ENCODE results near the gene CDRT4. TPM values are rescaled to one million over a fixed set of nuclear protein-coding genes. Genes with fewer than 3 reads are reported as not detected.

The CDRT4 gene
- total and polyA plus RNA-seq, 2 donors (not counting 3 experiments of a cell fraction or from before 2014, with no cell fraction given) = 11.5 to 13.6 TPM

DNA sequence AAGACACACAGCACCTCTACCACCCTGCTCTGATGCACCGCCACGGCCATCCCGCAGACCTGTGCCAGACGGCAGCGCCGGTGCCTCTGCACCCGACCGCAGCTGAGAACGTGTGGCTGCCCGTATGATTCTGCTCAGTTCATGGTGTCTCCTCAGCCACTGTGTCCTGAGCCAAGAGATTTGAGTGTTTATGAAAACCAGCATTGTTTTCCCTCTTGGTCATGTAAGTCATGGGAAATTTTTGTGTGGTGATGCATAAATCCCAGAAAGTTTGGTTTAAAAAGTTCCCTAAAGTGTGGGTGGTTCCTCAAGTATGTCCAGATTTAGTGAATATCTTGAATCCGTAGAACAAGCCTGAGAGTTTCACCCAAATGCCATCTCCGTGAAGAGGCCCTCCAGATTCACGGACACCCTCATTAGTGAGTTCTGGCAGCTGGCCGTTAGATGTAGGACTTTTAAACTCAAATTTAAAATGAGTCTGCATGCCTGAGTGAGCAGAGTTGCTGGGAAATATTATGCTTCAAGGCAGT, 57.6 kb downstream of the CDRT4 start:
- no peak overlapping the region for H3K4me2 ChIP-seq (ENCODE audit: insufficient read depth, low read length)

DNA sequence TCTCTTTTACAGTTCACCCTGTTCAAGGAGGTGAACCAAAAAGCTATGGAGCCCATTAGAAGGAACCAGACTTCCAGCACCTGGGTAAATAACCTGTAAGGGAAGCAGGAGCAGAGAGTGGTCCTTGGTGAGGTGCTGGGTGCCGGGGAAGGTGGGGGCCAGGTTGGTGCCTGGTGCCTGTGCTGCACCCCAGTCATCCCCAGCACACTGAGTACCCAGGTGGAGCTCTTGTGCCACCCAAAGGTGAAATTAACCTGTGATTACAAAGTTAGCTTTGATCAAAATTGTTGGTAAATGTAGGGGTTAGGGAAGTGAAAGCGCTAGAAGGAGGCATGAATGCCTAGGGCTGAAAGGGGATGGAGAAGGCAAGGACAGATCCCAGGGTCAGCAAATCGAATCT, 58.6 kb downstream of the CDRT4 start:
- POLR2A ChIA-PET = no interaction called here
- TF ChIP-seq, protein P1, sequence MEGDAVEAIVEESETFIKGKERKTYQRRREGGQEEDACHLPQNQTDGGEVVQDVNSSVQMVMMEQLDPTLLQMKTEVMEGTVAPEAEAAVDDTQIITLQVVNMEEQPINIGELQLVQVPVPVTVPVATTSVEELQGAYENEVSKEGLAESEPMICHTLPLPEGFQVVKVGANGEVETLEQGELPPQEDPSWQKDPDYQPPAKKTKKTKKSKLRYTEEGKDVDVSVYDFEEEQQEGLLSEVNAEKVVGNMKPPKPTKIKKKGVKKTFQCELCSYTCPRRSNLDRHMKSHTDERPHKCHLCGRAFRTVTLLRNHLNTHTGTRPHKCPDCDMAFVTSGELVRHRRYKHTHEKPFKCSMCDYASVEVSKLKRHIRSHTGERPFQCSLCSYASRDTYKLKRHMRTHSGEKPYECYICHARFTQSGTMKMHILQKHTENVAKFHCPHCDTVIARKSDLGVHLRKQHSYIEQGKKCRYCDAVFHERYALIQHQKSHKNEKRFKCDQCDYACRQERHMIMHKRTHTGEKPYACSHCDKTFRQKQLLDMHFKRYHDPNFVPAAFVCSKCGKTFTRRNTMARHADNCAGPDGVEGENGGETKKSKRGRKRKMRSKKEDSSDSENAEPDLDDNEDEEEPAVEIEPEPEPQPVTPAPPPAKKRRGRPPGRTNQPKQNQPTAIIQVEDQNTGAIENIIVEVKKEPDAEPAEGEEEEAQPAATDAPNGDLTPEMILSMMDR (IDR thresholded peaks at IDR 0.05; ENCODE audit: extremely low read depth in 1 of 2, insufficient read depth in 1 of 2, low read depth in 1 of 2, low read length in 2 of 2) = no peak
- no peak for TF ChIP-seq GATA2 (IDR thresholded peaks at IDR 0.05; ENCODE audit: insufficient read depth, insufficient read length, low read depth, low read length)
- no peak for TF ChIP-seq JUN (IDR thresholded peaks at IDR 0.05; ENCODE audit: borderline replicate concordance, insufficient read depth, insufficient read length, low read depth)
- TF ChIP-seq EZH2 (IDR thresholded peaks at IDR 0.05; ENCODE audit: borderline replicate concordance, low read depth, low read length, severe bottlenecking) = no peak
- no peak for TF ChIP-seq POLR2A (IDR thresholded peaks at IDR 0.05; ENCODE audit: low read depth, low read length)
- TF ChIP-seq MYC (IDR thresholded peaks at IDR 0.05; ENCODE audit: low read depth, low read length) = no peak
- TF ChIP-seq, protein P2, sequence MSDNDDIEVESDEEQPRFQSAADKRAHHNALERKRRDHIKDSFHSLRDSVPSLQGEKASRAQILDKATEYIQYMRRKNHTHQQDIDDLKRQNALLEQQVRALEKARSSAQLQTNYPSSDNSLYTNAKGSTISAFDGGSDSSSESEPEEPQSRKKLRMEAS (IDR thresholded peaks at IDR 0.05; ENCODE audit: insufficient read depth, insufficient read length) = no peak
- TF ChIP-seq POLR2AphosphoS5 (IDR thresholded peaks at IDR 0.05; ENCODE audit: insufficient read depth, low read depth, low read length) = no peak
- no peak for TF ChIP-seq FOS (IDR thresholded peaks at IDR 0.05; ENCODE audit: borderline replicate concordance, insufficient read depth, low read length)

More for the DNA sequence above, 57.6 kb downstream of the CDRT4 start:
- ChIA-PET CTCF (interaction anchor here (1.9 kb wide), 1 partner anchor 11 kb away, joined by 5 read pairs; no protein-coding TSS in a partner anchor), POLR2A (no interaction called here)
- Histone ChIP-seq H2AFZ (ENCODE audit: low read depth, low read length) (no peak overlapping the region), H3K27ac (ENCODE audit: insufficient read depth, low read depth, low read length) (no peak overlapping the region), H3K36me3 (ENCODE audit: control insufficient read depth in 2 of 2, extremely low read depth in 1 of 2, insufficient read depth in 2 of 2, low read length in 2 of 2) (no peaks in the 10 kb centered on the region), H4K20me1 (replicated peaks; ENCODE audit: control insufficient read depth, extremely low read depth, insufficient read depth, low read length) (no peaks in the 10 kb centered on the region), H3K9me3 (replicated peaks; ENCODE audit: control insufficient read depth, insufficient read depth, low read length) (no peaks in the 10 kb centered on the region), H3K27me3 (ENCODE audit: control insufficient read depth in 2 of 2, insufficient read depth in 2 of 2, low read length in 2 of 2) (no peaks in the 10 kb centered on the region), H3K9me1 (replicated peaks; ENCODE audit: control insufficient read depth, extremely low read depth, insufficient read depth, low read length) (no peaks in the 10 kb centered on the region), H3K4me3 (replicated peaks in 1 of 3; ENCODE audit: insufficient read depth in 1 of 3, low read depth in 1 of 3, low read length in 3 of 3) (no peak overlapping the region), H3K4me1 (ENCODE audit: control insufficient read depth, extremely low read depth, insufficient read depth, low read length) (peaks cover 7% of the 10 kb centered on the region), H3K79me2 (ENCODE audit: control insufficient read depth, insufficient read depth, low read length) (no peaks in the 10 kb centered on the region), H3K9ac (replicated peaks; ENCODE audit: extremely low read depth, insufficient read depth, low read length) (no peak overlapping the region)
- dilution Hi-C loops (cut with MboI; ENCODE audit: extremely low pct_ligation_motif_present, low sequenced_read_pairs) = no loop called here
- BruUV-seq (replicated peaks) = no TSS peak
- no peak for DNase-seq (ENCODE audit: low read depth, low spot score)
- no peak for TF ChIP-seq JUN (IDR thresholded peaks at IDR 0.05; ENCODE audit: borderline replicate concordance, insufficient read depth, insufficient read length, low read depth)
- no peak for TF ChIP-seq MYC (IDR thresholded peaks at IDR 0.05; ENCODE audit: low read depth, low read length)
- FAIRE-seq = no peak
- intact Hi-C loops (cut with micrococcal nuclease) = no loop called here

More for the DNA sequence above, 58.6 kb downstream of the CDRT4 start:
- Histone ChIP-seq H3K4me1 (ENCODE audit: control insufficient read depth, extremely low read depth, insufficient read depth, low read length) (peaks cover 7% of the 10 kb centered on the region), H3K36me3 (ENCODE audit: control insufficient read depth in 2 of 2, extremely low read depth in 1 of 2, insufficient read depth in 2 of 2, low read length in 2 of 2) (no peaks in the 10 kb centered on the region), H3K9me3 (replicated peaks; ENCODE audit: control insufficient read depth, insufficient read depth, low read length) (no peaks in the 10 kb centered on the region), H3K9me1 (replicated peaks; ENCODE audit: control insufficient read depth, extremely low read depth, insufficient read depth, low read length) (no peaks in the 10 kb centered on the region), H3K9ac (replicated peaks; ENCODE audit: extremely low read depth, insufficient read depth, low read length) (no peak overlapping the region), H3K79me2 (ENCODE audit: control insufficient read depth, insufficient read depth, low read length) (no peaks in the 10 kb centered on the region), H3K4me3 (replicated peaks in 1 of 3; ENCODE audit: insufficient read depth in 1 of 3, low read depth in 1 of 3, low read length in 3 of 3) (no peak overlapping the region), H3K27ac (ENCODE audit: insufficient read depth, low read depth, low read length) (no peak overlapping the region), H4K20me1 (replicated peaks; ENCODE audit: control insufficient read depth, extremely low read depth, insufficient read depth, low read length) (no peaks in the 10 kb centered on the region), H2AFZ (ENCODE audit: low read depth, low read length) (no peak overlapping the region), H3K4me2 (ENCODE audit: insufficient read depth, low read length) (no peak overlapping the region), H3K27me3 (ENCODE audit: control insufficient read depth in 2 of 2, insufficient read depth in 2 of 2, low read length in 2 of 2) (no peaks in the 10 kb centered on the region)
- FAIRE-seq = no peak
- dilution Hi-C loops (cut with MboI; ENCODE audit: extremely low pct_ligation_motif_present, low sequenced_read_pairs) (no loop called here), intact Hi-C loops (cut with micrococcal nuclease) (no loop called here)
- DNase-seq (ENCODE audit: low read depth, low spot score) = no peak
- BruUV-seq (replicated peaks) = no TSS peak
- CTCF ChIA-PET = no interaction called here

Data from endothelial cell of umbilical vein (primary cell).